ENCODE results near the gene FIGNL1. TPM values are rescaled to one million over a fixed set of nuclear protein-coding genes. Genes with fewer than 3 reads are reported as not detected.

The FIGNL1 gene
- total RNA-seq, 1 experiment from 2014 or later: 13.8 TPM

DNA sequence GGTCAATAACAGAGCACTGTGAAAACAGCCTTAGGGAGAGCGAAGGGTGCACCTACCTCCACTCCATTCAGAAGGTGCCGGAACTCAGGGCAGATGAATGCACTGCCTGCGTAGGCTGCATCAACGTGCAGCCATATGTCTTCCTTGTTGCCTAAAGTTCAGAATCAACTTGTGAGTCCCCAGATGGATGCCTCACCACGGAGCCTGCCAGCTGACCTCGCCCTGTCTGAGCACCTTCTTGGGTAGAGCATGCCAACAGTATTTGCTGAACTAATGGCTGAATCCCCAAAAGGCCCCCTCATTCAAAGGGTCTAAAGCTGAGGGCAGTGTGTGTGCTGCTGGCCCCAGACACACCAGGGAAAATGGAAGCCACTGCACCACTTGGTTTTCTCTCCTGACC is 48.9 kb upstream of the FIGNL1 start:
- no peak overlapping the region for H3K4me2 ChIP-seq (ENCODE audit: insufficient read depth, insufficient read length, low read length)
- no peak overlapping the region for H4K8ac ChIP-seq (replicated peaks; ENCODE audit: insufficient read length, low read depth, low read length)
- H4K20me1 ChIP-seq (ENCODE audit: control insufficient read depth, insufficient read depth, insufficient read length): no peaks in the 10 kb centered on the region
- no peak overlapping the region for H2BK15ac ChIP-seq (ENCODE audit: low read depth, low read length)
- H3K23ac ChIP-seq (ENCODE audit: insufficient read length, low read depth, low read length): no peak overlapping the region
- no peak overlapping the region for H2BK20ac ChIP-seq (ENCODE audit: low read depth, low read length, poor library complexity, severe bottlenecking)
- no CpG with 5 or more reads among the region's 6 CpGs for WGBS (ENCODE audit: extremely low coverage, insufficient read length, low lambda C conversion rate)
- no peak overlapping the region for H3K56ac ChIP-seq (ENCODE audit: insufficient read length, low read depth, low read length)
- H4K5ac ChIP-seq (ENCODE audit: insufficient read length, low read depth, low read length): no peak overlapping the region
- H3K9me3 Mint-ChIP-seq: peaks cover 2 to 4% of the 10 kb centered on the region in 2 experiments; a peak in 2 of 5 replicates
- no peak overlapping the region for H3K14ac ChIP-seq (ENCODE audit: insufficient read depth, low read length)
- H3K27ac ChIP-seq (ENCODE audit: insufficient read length, low read depth, low read length): no peak overlapping the region
- no peak overlapping the region for H3K18ac ChIP-seq (ENCODE audit: insufficient read length, low read depth, low read length)
- peaks cover 2 to 4% of the 10 kb centered on the region in 2 experiments; a peak in 2 of 4 replicates for H3K4me1 Mint-ChIP-seq
- TF ChIP-seq, protein P1, sequence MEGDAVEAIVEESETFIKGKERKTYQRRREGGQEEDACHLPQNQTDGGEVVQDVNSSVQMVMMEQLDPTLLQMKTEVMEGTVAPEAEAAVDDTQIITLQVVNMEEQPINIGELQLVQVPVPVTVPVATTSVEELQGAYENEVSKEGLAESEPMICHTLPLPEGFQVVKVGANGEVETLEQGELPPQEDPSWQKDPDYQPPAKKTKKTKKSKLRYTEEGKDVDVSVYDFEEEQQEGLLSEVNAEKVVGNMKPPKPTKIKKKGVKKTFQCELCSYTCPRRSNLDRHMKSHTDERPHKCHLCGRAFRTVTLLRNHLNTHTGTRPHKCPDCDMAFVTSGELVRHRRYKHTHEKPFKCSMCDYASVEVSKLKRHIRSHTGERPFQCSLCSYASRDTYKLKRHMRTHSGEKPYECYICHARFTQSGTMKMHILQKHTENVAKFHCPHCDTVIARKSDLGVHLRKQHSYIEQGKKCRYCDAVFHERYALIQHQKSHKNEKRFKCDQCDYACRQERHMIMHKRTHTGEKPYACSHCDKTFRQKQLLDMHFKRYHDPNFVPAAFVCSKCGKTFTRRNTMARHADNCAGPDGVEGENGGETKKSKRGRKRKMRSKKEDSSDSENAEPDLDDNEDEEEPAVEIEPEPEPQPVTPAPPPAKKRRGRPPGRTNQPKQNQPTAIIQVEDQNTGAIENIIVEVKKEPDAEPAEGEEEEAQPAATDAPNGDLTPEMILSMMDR (conservative IDR thresholded peaks at IDR 0.05): no peak
- no peak for DNase-seq
- no peak overlapping the region for H2AK5ac ChIP-seq (ENCODE audit: insufficient read length, low read length)
- H3K23me2 ChIP-seq (ENCODE audit: insufficient read length, low read depth, low read length, poor library complexity, severe bottlenecking): no peaks in the 10 kb centered on the region
- H3K27me3 ChIP-seq (ENCODE audit: insufficient read depth, low read length): no peaks in the 10 kb centered on the region
- no peaks in the 10 kb centered on the region for H3K36me3 Mint-ChIP-seq (ENCODE audit: insufficient read depth in 1 of 3, low read depth in 3 of 3)
- H3K79me1 ChIP-seq (ENCODE audit: insufficient read depth, low read depth, low read length, poor library complexity, severe bottlenecking): no peaks in the 10 kb centered on the region
- H4K91ac ChIP-seq (ENCODE audit: insufficient read length, low read depth, low read length): no peak overlapping the region
- no peak overlapping the region for H3K4ac ChIP-seq (ENCODE audit: low read depth, low read length)
- no peak overlapping the region for H2BK120ac ChIP-seq (ENCODE audit: low read depth, low read length, poor library complexity, severe bottlenecking)
- H3K27me3 Mint-ChIP-seq (ENCODE audit: low read depth): peaks cover 3% of the 10 kb centered on the region
- no peak overlapping the region for H2BK12ac ChIP-seq (ENCODE audit: insufficient read length, low read depth, low read length)
- no peaks in the 10 kb centered on the region for H3K79me2 ChIP-seq (ENCODE audit: insufficient read depth, low read length)
- H3K4me3 Mint-ChIP-seq: no peak overlapping the region
- H2AFZ ChIP-seq (ENCODE audit: low read length): no peak overlapping the region
- peak overlapping the region in 1 of 3 experiments; percentile 41; a peak in 1 of 7 replicates for H3K27ac Mint-ChIP-seq
- no peak overlapping the region for H3K9ac ChIP-seq (ENCODE audit: extremely low read depth, insufficient read length, low read length)
- no peak overlapping the region for H2BK5ac ChIP-seq (ENCODE audit: insufficient read length, low read length)
- no peaks in the 10 kb centered on the region for H3K4me1 ChIP-seq (ENCODE audit: insufficient read depth, low read length)
- H3T11ph ChIP-seq (ENCODE audit: low read length): no peak overlapping the region
- H3K9me3 ChIP-seq (ENCODE audit: control insufficient read depth, low read depth, low read length): no peaks in the 10 kb centered on the region
